GM12878 (cell line): ENCODE results near the gene YBX1. TPM values are rescaled to one million over a fixed set of nuclear protein-coding genes. Genes with fewer than 3 reads are reported as not detected.

Experiments used
- CHD4 ChIP-seq: fragments of 200-600 bp; sonication (generic); IDR thresholded peaks from 2 replicates; pipeline ENCODE4 v1.6.1; 2016; ENCODE audit warnings: mild to moderate bottlenecking
- KAT2A ChIP-seq: conservative IDR thresholded peaks from 2 replicates; pipeline ENCODE4 v1.6.1; 2011; ENCODE audit warnings: low read depth, low read length; ENCODE audit not compliant: control insufficient read depth
- SP1 ChIP-seq: IDR thresholded peaks from one replicate; pipeline ENCODE4 v1.6.1; 2011; ENCODE audit warnings: low read depth, low read length
- ZNF274 ChIP-seq: IDR thresholded peaks from one replicate; pipeline ENCODE4 v1.8.0; 2011; ENCODE audit not compliant: insufficient read length, insufficient read depth
- polyA plus RNA-seq, 11 experiments: library from polyadenylated mRNA; depleted of rRNA in 4 of 11; unstranded in 6 of 11; stranded (reverse) in 5 of 11; fragments of >200 nt; fragmentation: Nextera tagmentation in 4 of 11; fragmentation: Illumina TruSeq in 1 of 11; extraction: Ambion mirVana in 4 of 11; extraction: Trizol in 1 of 11; gene quantifications; 1 replicate in 1 of 11; 2 replicates in 10 of 11; pipeline versions ENCODE4 v1.2.1 to v1.2.3, GENCODE V29; 2011 to 2016; ENCODE audit warnings: inconsistent platforms in 2 of 11, missing spikeins in 2 of 11, low read depth in 1 of 11
- total RNA-seq, 4 experiments: library from RNA; depleted of rRNA in 3 of 4; stranded (reverse); fragments of >200 nt in 3 of 4; fragmentation: Illumina TruSeq in 1 of 4; extraction: Trizol in 1 of 4; gene quantifications; 2 replicates each; pipeline versions ENCODE4 v1.2.1 to v1.2.3, GENCODE V29; 2013 to 2021
- TF ChIP-seq, protein P1 (sequence below): fragments of 450-650 bp; IDR thresholded peaks from 2 replicates; pipeline ENCODE4 v1.6.1; 2016; ENCODE audit warnings: mild to moderate bottlenecking
- TF ChIP-seq, protein P2 (sequence below): fragments of 450-650 bp; formaldehyde crosslinking; IDR thresholded peaks from 2 replicates; pipeline ENCODE4 v1.4.0; 2022; ENCODE audit warnings: mild to moderate bottlenecking, moderate library complexity
- TF ChIP-seq, protein P3 (sequence below): fragments of 450-650 bp; conservative IDR thresholded peaks from 2 replicates; pipeline ENCODE4 v1.6.1; 2017; ENCODE audit warnings: mild to moderate bottlenecking, moderate library complexity

The YBX1 gene
- total and polyA plus RNA-seq, 10 of the 15 experiments (the other 5 are each of a cell fraction or from before 2014, with no cell fraction given) = 355 to 1,353 (median 858) TPM

DNA sequence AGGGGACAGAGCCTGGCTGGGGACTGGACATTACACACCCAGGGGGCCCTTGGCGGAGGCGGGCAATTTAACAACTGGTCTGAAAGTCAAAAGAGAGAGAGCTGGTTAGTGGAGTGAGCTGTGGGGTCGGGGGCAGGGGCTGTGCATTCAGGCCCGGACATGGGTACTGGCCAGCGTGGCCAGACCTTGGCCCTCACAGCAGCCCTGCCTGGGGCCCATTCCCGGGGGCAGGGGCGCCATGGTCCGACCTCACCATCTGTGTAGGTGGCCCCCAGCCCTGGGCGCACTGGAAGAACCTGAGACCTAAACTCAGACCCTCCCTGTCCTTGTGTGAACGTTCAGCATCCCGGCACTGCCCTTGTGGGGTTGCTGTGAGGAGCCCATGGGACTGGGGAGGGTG is 52.8 kb downstream of the YBX1 start (continued):
- TF ChIP-seq, protein P1, sequence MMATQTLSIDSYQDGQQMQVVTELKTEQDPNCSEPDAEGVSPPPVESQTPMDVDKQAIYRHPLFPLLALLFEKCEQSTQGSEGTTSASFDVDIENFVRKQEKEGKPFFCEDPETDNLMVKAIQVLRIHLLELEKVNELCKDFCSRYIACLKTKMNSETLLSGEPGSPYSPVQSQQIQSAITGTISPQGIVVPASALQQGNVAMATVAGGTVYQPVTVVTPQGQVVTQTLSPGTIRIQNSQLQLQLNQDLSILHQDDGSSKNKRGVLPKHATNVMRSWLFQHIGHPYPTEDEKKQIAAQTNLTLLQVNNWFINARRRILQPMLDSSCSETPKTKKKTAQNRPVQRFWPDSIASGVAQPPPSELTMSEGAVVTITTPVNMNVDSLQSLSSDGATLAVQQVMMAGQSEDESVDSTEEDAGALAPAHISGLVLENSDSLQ = no peak
- TF ChIP-seq CHD4 (no peak), SP1 (no peak), KAT2A (no peak), ZNF274 (no peak)
- TF ChIP-seq, protein P2, sequence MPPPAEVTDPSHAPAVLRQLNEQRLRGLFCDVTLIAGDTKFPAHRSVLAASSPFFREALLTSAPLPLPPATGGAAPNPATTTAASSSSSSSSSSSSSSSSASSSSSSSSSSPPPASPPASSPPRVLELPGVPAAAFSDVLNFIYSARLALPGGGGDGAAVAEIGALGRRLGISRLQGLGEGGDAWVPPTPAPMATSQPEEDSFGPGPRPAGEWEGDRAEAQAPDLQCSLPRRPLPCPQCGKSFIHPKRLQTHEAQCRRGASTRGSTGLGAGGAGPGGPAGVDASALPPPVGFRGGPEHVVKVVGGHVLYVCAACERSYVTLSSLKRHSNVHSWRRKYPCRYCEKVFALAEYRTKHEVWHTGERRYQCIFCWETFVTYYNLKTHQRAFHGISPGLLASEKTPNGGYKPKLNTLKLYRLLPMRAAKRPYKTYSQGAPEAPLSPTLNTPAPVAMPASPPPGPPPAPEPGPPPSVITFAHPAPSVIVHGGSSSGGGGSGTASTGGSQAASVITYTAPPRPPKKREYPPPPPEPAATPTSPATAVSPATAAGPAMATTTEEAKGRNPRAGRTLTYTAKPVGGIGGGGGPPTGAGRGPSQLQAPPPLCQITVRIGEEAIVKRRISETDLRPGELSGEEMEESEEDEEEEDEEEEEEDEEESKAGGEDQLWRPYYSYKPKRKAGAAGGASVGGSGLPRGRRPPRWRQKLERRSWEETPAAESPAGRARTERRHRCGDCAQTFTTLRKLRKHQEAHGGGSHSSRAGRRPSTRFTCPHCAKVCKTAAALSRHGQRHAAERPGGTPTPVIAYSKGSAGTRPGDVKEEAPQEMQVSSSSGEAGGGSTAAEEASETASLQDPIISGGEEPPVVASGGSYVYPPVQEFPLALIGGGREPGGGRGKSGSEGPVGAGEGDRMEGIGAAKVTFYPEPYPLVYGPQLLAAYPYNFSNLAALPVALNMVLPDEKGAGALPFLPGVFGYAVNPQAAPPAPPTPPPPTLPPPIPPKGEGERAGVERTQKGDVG (CRISPR knock-in tag) = no peak
- TF ChIP-seq, protein P3, sequence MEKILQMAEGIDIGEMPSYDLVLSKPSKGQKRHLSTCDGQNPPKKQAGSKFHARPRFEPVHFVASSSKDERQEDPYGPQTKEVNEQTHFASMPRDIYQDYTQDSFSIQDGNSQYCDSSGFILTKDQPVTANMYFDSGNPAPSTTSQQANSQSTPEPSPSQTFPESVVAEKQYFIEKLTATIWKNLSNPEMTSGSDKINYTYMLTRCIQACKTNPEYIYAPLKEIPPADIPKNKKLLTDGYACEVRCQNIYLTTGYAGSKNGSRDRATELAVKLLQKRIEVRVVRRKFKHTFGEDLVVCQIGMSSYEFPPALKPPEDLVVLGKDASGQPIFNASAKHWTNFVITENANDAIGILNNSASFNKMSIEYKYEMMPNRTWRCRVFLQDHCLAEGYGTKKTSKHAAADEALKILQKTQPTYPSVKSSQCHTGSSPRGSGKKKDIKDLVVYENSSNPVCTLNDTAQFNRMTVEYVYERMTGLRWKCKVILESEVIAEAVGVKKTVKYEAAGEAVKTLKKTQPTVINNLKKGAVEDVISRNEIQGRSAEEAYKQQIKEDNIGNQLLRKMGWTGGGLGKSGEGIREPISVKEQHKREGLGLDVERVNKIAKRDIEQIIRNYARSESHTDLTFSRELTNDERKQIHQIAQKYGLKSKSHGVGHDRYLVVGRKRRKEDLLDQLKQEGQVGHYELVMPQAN = no peak
- TF ChIP-seq, all 136 proteins: peak for 0
